ENCODE data around the gene BLTP1.
"Not testable (repeated sequence)": the region's sequence is repeated elsewhere in the genome, so short reads cannot be mapped to it uniquely, and the experiment has no call there.

The BLTP1 gene, protein sequence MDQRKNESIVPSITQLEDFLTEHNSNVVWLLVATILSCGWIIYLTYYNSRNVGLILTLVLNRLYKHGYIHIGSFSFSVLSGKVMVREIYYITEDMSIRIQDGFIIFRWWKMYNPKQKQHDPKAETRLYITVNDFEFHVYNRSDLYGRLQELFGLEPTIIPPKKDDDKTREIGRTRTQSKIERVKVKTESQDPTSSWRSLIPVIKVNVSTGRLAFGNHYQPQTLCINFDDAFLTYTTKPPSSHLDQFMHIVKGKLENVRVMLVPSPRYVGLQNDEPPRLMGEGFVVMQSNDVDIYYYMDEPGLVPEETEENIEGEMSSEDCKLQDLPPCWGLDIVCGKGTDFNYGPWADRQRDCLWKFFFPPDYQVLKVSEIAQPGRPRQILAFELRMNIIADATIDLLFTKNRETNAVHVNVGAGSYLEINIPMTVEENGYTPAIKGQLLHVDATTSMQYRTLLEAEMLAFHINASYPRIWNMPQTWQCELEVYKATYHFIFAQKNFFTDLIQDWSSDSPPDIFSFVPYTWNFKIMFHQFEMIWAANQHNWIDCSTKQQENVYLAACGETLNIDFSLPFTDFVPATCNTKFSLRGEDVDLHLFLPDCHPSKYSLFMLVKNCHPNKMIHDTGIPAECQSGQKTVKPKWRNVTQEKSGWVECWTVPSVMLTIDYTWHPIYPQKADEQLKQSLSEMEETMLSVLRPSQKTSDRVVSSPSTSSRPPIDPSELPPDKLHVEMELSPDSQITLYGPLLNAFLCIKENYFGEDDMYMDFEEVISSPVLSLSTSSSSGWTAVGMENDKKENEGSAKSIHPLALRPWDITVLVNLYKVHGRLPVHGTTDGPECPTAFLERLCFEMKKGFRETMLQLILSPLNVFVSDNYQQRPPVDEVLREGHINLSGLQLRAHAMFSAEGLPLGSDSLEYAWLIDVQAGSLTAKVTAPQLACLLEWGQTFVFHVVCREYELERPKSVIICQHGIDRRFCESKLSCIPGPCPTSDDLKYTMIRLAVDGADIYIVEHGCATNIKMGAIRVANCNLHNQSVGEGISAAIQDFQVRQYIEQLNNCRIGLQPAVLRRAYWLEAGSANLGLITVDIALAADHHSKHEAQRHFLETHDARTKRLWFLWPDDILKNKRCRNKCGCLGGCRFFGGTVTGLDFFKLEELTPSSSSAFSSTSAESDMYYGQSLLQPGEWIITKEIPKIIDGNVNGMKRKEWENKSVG (N-terminal part only)

DNA sequence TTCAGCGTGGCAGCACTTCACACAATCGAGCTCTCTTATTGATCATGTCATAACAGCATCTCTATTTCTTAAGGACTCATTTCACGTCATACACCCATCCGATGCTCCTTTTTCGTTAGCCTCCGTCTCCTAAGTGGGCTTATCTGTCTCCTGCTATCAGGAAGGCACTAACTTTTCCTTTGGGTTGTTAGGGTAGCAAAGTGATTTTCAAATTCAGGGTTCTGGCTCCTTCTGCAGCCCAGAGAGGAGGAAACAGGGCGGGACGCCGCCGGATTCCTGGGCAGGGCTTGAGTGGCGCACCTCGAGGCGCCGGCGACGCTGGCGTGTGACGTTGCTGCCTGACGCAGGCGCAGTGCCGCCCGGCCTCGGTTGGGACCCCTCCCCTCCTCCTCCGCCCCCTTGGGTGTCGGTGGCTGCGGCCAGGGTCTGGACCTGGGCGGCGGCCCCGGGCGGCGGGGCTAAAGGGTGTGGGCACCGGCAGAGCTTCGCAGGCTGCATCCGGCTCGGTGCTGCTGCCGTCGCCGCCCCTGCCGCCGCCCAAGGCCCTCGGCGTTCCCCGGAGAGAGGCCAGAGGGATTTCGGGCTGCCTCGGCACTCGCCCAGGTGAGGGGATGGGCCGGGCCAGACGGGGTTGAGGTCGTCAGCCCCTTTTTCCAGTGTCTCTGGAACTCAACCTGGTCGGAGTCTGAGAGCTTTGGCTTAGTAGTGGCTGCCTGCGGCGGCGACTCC is at the start of gene BLTP1:
TSS of gene BLTP1 (plus strand) at position 350 of the 729 bp plus-strand sequence. CDS start 18,317 bp downstream, outside the sequence.
- peak within 1 kb of the TSS; percentile 86 to 94 for H3K4me3 ChIP-seq (ENCODE audit: low read depth in 1 of 2, low read length in 1 of 2)
- H3K27ac ChIP-seq: peak within 1 kb of the TSS; percentile 89
- H3K4me1 ChIP-seq (ENCODE audit: control insufficient read depth in 1 of 2, insufficient read depth in 1 of 2, low read depth in 1 of 2, low read length in 1 of 2): peaks cover 44 to 57% of the 10 kb centered on the region in 2 experiments
- H3K36me3 ChIP-seq: peaks cover 20% of the 10 kb centered on the region
- H3K27me3 ChIP-seq: no peaks in the 10 kb centered on the region
- no peaks in the 10 kb centered on the region for H3K9me3 ChIP-seq
- TF ChIP-seq, protein P1, sequence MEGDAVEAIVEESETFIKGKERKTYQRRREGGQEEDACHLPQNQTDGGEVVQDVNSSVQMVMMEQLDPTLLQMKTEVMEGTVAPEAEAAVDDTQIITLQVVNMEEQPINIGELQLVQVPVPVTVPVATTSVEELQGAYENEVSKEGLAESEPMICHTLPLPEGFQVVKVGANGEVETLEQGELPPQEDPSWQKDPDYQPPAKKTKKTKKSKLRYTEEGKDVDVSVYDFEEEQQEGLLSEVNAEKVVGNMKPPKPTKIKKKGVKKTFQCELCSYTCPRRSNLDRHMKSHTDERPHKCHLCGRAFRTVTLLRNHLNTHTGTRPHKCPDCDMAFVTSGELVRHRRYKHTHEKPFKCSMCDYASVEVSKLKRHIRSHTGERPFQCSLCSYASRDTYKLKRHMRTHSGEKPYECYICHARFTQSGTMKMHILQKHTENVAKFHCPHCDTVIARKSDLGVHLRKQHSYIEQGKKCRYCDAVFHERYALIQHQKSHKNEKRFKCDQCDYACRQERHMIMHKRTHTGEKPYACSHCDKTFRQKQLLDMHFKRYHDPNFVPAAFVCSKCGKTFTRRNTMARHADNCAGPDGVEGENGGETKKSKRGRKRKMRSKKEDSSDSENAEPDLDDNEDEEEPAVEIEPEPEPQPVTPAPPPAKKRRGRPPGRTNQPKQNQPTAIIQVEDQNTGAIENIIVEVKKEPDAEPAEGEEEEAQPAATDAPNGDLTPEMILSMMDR (IDR thresholded peaks at IDR 0.05): no peak

DNA sequence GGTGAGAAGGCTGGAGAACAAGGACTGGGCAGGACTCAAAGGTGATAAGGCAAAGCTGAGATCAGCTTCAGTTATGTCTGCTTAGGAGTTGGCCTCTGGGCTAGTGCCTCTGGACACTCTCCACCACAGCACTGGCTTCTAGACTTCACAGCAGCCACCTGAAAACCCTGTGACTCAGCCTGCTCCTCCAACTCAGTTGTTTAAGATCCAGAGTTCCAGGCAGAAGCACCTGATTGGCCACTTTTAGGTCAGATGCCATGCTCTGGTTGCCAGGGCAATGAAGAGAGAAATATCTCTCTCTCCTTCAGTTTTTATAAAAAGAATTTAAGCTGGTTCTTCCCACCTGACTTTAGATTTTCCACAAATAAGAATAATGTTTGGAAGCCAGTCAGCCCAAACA is 47.9 kb upstream of the BLTP1 start:
- TF ChIP-seq, protein P1 (IDR thresholded peaks at IDR 0.05): no peak
- Histone ChIP-seq H3K27ac (no peak overlapping the region), H3K4me3 (ENCODE audit: low read depth in 1 of 2, low read length in 1 of 2) (no peak overlapping the region), H3K36me3 (no peaks in the 10 kb centered on the region), H3K27me3 (no peaks in the 10 kb centered on the region), H3K9me3 (no peaks in the 10 kb centered on the region), H3K4me1 (ENCODE audit: control insufficient read depth in 1 of 2, insufficient read depth in 1 of 2, low read depth in 1 of 2, low read length in 1 of 2) (peaks cover 35 to 37% of the 10 kb centered on the region in 2 experiments)

DNA sequence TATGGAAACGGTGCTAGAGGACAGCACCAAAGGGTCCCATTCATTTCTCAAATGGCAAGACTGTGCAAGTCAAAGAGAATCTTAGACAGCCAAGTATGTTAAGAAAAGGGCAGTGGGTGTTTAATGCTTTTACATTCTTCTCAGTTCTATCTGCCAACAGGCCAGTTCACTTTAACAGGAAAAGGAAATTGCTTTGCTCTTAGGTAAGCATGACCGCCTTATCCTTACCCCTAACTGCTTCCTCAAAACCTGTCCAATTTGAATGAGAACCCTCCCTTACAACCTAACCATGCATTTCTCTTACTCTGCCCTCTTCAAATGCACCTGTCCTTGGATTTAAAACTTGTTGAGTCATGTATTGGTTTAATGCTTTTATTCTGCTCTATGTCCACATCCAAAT is 44.5 kb upstream of the BLTP1 start:
- H3K27me3 ChIP-seq: no peaks in the 10 kb centered on the region
- peak overlapping the region; percentile 23 to 51 for H3K4me3 ChIP-seq (ENCODE audit: low read depth in 1 of 2, low read length in 1 of 2)
- H3K36me3 ChIP-seq: no peaks in the 10 kb centered on the region
- H3K4me1 ChIP-seq (ENCODE audit: control insufficient read depth in 1 of 2, insufficient read depth in 1 of 2, low read depth in 1 of 2, low read length in 1 of 2): peaks cover 35 to 45% of the 10 kb centered on the region in 2 experiments
- H3K9me3 ChIP-seq: no peaks in the 10 kb centered on the region
- TF ChIP-seq, protein P1 (IDR thresholded peaks at IDR 0.05): no peak
- H3K27ac ChIP-seq: peak overlapping the region; percentile 90

- H3K9me3 ChIP-seq; H3K36me3 ChIP-seq; H3K4me3 ChIP-seq (ENCODE audit: low read depth in 1 of 2, low read length in 1 of 2); H3K27me3 ChIP-seq; H3K27ac ChIP-seq: not testable (repeated sequence)
- H3K4me1 ChIP-seq (ENCODE audit: control insufficient read depth in 1 of 2, insufficient read depth in 1 of 2, low read depth in 1 of 2, low read length in 1 of 2): peaks cover 35 to 45% of the 10 kb centered on the region in 2 experiments
Observed at GRCh38 chr4:122110304-122110703, 41.8 kb upstream of the BLTP1 start.

GRCh38 chr4:122117743-122118142 is 34.4 kb upstream of the BLTP1 start:
- no peak overlapping the region for H3K4me3 ChIP-seq (ENCODE audit: low read depth in 1 of 2, low read length in 1 of 2)
- H3K36me3 ChIP-seq: no peaks in the 10 kb centered on the region
- H3K27me3 ChIP-seq: no peaks in the 10 kb centered on the region
- TF ChIP-seq, protein P1 (IDR thresholded peaks at IDR 0.05): no peak
- H3K27ac ChIP-seq: no peak overlapping the region
- H3K9me3 ChIP-seq: no peaks in the 10 kb centered on the region
- H3K4me1 ChIP-seq (ENCODE audit: control insufficient read depth in 1 of 2, insufficient read depth in 1 of 2, low read depth in 1 of 2, low read length in 1 of 2): no peaks in the 10 kb centered on the region
